Calu3 (cell line): Measurements from ENCODE around the gene MAP2. TPM values are rescaled to one million over a fixed set of nuclear protein-coding genes. Genes with fewer than 3 reads are reported as not detected.

Experiments
- BruUV-seq: library from RNA; stranded (reverse); fragments of 400-500 nt; replicated peaks from 2 replicates; lab custom pipeline; 2021; lab: Mats Ljungman, UMichigan
- CTCF ChIA-PET: fragments of 300-600 bp; sonication (Branson Sonifier 250); formaldehyde crosslinking; loops from one replicate; lab custom pipeline; 2022; ENCODE audit warnings: antibody characterized with exemption; lab: Charles Lee
- DNase-seq: peaks from one replicate; pipeline ENCODE4 v3.0.0; 2022
- H3K27ac Mint-ChIP-seq: one replicate; pipeline ENCODE4 v1.8.0; 2022; ENCODE audit warnings: mixed read lengths; ENCODE audit not compliant: unreplicated experiment
- H3K27me3 Mint-ChIP-seq: one replicate; pipeline ENCODE4 v1.8.0; 2022; ENCODE audit warnings: mixed read lengths; ENCODE audit not compliant: unreplicated experiment
- H3K36me3 Mint-ChIP-seq: one replicate; pipeline ENCODE4 v1.8.0; 2022; ENCODE audit warnings: mild to moderate bottlenecking, moderate library complexity, mixed read lengths; ENCODE audit not compliant: insufficient read depth, unreplicated experiment
- H3K4me1 Mint-ChIP-seq: one replicate; pipeline ENCODE4 v1.8.0; 2022; ENCODE audit warnings: mild to moderate bottlenecking, low read depth, mixed read lengths; ENCODE audit not compliant: unreplicated experiment
- H3K4me3 Mint-ChIP-seq: one replicate; pipeline ENCODE4 v1.8.0; 2022; ENCODE audit warnings: mild to moderate bottlenecking, low read depth, moderate library complexity, mixed read lengths; ENCODE audit not compliant: unreplicated experiment
- H3K9me3 Mint-ChIP-seq: one replicate; pipeline ENCODE4 v1.8.0; 2022; ENCODE audit warnings: low read depth, mixed read lengths; ENCODE audit not compliant: unreplicated experiment
- CTCF ChIP-seq: fragments of 200-600 bp; IDR thresholded peaks from one replicate; pipeline ENCODE4 v1.8.0; 2022; ENCODE audit warnings: antibody characterized with exemption; ENCODE audit not compliant: unreplicated experiment
- intact Hi-C: fragments of 100-400 bp; cut with micrococcal nuclease; formaldehyde crosslinking; loops from one replicate; pipeline ENCODE4 v1.10.0; 2022; ENCODE audit not compliant: unreplicated experiment
- total RNA-seq: library from RNA; stranded (reverse); gene quantifications from 2 replicates; pipeline ENCODE4 v1.2.3, GENCODE V29; 2022

The MAP2 gene
- total RNA-seq, 1 experiment from 2014 or later, result 11.2 TPM

GRCh38 chr2:209395652-209396051 is 28.2 kb upstream of the MAP2 start:
- Mint-ChIP-seq H3K27me3 (no peaks in the 10 kb centered on the region), H3K4me1 (peaks cover 10% of the 10 kb centered on the region), H3K4me3 (no peak overlapping the region), H3K27ac (no peak overlapping the region), H3K9me3 (no peaks in the 10 kb centered on the region), H3K36me3 (no peaks in the 10 kb centered on the region)
- no peak for TF ChIP-seq CTCF
- DNase-seq, result no peak
- CTCF ChIA-PET, result no interaction called here
- intact Hi-C loops, result no loop called here
- no TSS peak for BruUV-seq

- no peak overlapping the region for H3K4me3 Mint-ChIP-seq
- no TSS peak for BruUV-seq
- no peak for DNase-seq
- H3K9me3 Mint-ChIP-seq, result no peaks in the 10 kb centered on the region
- TF ChIP-seq CTCF, result no peak
- no peaks in the 10 kb centered on the region for H3K4me1 Mint-ChIP-seq
- intact Hi-C loops, result no loop called here
- no peaks in the 10 kb centered on the region for H3K27me3 Mint-ChIP-seq
- H3K27ac Mint-ChIP-seq, result no peak overlapping the region
- no peaks in the 10 kb centered on the region for H3K36me3 Mint-ChIP-seq
- CTCF ChIA-PET, result no interaction called here
Measured at GRCh38 chr2:209398463-209398862, 25.4 kb upstream of the MAP2 start.

DNA sequence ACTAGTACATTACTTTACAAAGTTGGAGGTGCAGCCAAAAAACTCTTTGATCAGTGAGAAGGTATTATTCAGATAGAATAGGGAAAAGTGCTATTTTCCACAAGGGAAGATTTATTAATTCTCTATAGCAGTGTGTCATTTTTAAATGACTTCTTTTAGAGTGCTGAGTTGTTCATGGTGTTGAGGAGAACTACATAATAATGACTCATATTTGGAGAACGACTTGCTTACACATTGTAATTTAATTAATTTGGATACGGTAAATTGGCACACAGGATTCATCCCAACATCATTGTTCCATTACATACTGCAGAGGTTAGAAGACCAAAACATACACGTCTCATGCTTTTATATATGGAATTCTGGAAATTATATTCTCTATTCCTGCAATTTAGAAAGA is 22.1 kb upstream of the MAP2 start:
- Mint-ChIP-seq H3K4me1 (no peaks in the 10 kb centered on the region), H3K36me3 (no peaks in the 10 kb centered on the region), H3K4me3 (no peak overlapping the region), H3K27me3 (no peaks in the 10 kb centered on the region), H3K27ac (no peak overlapping the region), H3K9me3 (no peaks in the 10 kb centered on the region)
- no peak for DNase-seq
- CTCF ChIA-PET, result no interaction called here
- intact Hi-C loops, result no loop called here
- no TSS peak for BruUV-seq
- TF ChIP-seq CTCF, result no peak

- Mint-ChIP-seq H3K36me3 (no peaks in the 10 kb centered on the region), H3K9me3 (peaks cover 7% of the 10 kb centered on the region), H3K27me3 (no peaks in the 10 kb centered on the region), H3K4me3 (no peak overlapping the region), H3K4me1 (no peaks in the 10 kb centered on the region), H3K27ac (no peak overlapping the region)
- intact Hi-C loops, result no loop called here
- CTCF ChIA-PET, result no interaction called here
- no peak for DNase-seq
- no TSS peak for BruUV-seq
- no peak for TF ChIP-seq CTCF
Measured at GRCh38 chr2:209411296-209411695, 12.6 kb upstream of the MAP2 start.
